ENCODE measurements around the gene CADPS2.
A peak's percentile ranks its signal among the peaks of the same experiment; 100 is the strongest.
"Not testable (repeated sequence)": the region's sequence is repeated elsewhere in the genome, so short reads cannot be mapped to it uniquely, and the experiment has no call there.

The CADPS2 gene

DNA sequence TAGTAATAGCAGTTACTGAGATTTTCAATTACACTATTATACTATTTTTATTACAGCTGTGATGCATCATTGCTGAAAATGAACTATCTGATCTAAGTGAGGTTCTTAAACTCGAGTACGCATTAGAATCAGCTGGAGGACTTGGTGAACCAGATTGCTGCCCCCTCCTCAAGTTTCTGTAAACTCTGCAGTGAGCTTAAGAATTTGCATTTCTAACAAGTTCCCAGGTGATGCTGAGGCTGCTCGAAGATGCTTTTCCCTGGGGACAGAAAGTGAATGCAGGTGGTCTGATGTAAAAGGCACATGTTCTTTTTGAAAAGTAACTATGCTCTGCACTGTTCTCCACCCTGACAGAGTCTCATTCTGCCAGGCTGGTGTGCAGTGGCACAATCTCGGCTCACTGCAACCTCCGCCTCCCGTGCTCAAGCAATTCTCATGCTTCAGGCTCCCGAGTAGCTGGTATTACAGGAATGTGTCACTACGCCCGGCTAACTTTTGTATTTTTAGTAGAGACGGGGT, 199.8 kb downstream of the CADPS2 start:
- Mint-ChIP-seq H3K36me3 (no peaks in the 10 kb centered on the region), H3K4me1 (no peaks in the 10 kb centered on the region)

DNA sequence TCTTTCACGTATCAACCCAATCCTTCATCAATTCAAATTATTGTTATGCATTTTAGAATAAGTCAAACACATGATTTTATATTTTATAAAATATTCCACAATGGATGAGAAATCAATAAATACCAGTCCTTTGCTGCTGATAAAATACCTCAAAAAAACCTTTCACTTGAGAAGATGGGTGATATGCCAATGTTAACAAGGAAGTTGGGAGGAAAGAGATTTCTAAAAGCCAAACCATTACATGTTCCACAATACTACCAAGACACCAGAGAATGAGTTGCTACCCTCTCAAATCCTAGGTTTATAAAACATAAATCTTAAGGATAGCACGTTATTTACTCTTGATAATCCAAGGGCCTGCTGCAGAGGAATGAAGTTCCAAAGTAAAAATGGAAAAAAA, 201.8 kb downstream of the CADPS2 start:
- ATAC-seq (no peak), DNase-seq (ENCODE audit: low spot score in 2 of 2) (no peak)
- Mint-ChIP-seq H3K4me3 (no peak overlapping the region), H3K9me3 (peaks cover 6% of the 10 kb centered on the region), H3K4me1 (no peaks in the 10 kb centered on the region), H3K27ac (no peak overlapping the region), H3K36me3 (no peaks in the 10 kb centered on the region)

More for the DNA sequence above, 199.8 kb downstream of the CADPS2 start:
- Mint-ChIP-seq H3K27ac (no peak overlapping the region), H3K9me3 (peaks cover 4% of the 10 kb centered on the region), H3K4me3 (no peak overlapping the region)
- no peak for ATAC-seq
- DNase-seq (ENCODE audit: low spot score in 2 of 2), result no peak

DNA sequence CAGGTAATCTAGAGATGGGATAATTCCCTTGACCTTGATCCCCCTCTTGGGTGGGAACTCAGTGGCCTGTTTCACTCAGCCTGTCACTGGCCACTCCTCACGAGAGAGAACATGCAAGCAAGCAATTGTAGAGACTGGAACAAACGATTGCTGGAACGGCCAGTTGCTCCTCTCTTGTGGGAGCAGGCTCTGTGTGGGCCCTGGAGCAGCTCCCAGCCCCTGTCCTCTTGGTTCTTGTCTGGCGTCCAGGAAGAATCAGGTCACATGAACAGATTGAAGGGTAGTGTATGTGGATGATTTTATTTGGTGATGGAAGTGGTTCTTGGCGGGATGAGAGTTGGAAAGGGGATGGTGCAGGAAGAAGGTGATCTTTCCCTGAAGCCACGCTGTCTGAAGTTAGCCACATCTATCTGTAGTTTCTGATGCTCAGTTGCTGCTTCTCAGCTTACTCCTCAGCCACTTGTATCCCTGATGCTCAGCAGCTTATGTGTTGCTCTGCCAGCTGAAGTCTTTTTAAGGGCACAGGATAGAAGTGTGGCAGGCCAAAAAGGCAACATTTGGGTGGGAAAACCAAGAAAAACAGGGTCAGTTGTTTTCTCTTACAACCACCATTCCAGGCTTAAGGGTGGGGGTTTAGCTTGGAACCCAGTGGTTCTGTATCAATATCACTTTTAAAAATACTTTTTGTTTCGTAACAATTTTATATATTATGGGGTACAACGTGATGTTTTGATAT, 203.3 kb downstream of the CADPS2 start:
- peaks cover 10% of the 10 kb centered on the region for H3K9me3 Mint-ChIP-seq
- H3K4me3 Mint-ChIP-seq, result no peak overlapping the region
- peak; percentile 34 for ATAC-seq
- H3K27ac Mint-ChIP-seq, result no peak overlapping the region
- DNase-seq (ENCODE audit: low spot score in 2 of 2), result no peak
- no peaks in the 10 kb centered on the region for H3K4me1 Mint-ChIP-seq
- H3K36me3 Mint-ChIP-seq, result no peaks in the 10 kb centered on the region

DNA sequence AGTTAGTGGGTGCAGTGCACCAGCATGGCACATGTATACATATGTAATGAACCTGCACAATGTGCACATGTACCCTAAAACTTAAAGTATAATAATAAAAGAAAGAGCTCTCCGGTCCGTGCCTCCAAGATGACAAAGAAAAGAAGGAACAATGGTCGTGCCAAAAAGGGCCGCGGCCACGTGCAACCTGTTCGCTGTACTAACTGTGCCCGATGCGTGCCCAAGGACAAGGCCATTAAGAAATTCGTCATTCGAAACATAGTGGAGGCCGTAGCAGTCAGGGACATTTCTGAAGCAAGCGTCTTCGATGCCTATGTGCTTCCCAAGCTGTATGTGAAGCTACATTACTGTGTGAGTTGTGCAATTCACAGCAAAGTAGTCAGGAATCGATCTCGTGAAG, 205.1 kb downstream of the CADPS2 start:
- not testable (repeated sequence) for H3K4me1 Mint-ChIP-seq; H3K27ac Mint-ChIP-seq; ATAC-seq; H3K4me3 Mint-ChIP-seq; H3K36me3 Mint-ChIP-seq; DNase-seq (ENCODE audit: low spot score in 2 of 2)
- H3K9me3 Mint-ChIP-seq, result peaks cover 13% of the 10 kb centered on the region

DNA sequence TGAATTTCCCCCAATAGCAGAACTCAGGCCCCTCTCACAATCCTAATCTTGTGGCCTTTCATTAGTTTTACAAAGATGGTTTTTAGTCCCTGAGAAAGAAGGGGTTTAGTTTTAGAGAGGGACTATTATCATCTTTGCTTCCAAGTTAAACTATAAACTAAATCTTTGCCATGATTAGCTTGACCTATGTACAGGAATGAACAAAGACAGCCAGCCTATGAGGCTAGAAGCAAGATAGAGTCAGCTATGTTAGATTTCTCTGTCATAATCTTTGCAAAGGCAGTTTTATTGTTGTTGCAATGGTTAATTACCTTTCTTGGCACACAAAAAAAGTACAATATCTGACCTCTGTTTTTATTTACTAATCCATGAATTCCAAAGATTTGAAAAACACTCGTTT, 206.4 kb downstream of the CADPS2 start:
- DNase-seq (ENCODE audit: low spot score in 2 of 2), result no peak
- Mint-ChIP-seq H3K27ac (no peak overlapping the region), H3K4me3 (no peak overlapping the region), H3K4me1 (no peaks in the 10 kb centered on the region), H3K9me3 (peaks cover 13% of the 10 kb centered on the region), H3K36me3 (no peaks in the 10 kb centered on the region)
- ATAC-seq, result no peak

DNA sequence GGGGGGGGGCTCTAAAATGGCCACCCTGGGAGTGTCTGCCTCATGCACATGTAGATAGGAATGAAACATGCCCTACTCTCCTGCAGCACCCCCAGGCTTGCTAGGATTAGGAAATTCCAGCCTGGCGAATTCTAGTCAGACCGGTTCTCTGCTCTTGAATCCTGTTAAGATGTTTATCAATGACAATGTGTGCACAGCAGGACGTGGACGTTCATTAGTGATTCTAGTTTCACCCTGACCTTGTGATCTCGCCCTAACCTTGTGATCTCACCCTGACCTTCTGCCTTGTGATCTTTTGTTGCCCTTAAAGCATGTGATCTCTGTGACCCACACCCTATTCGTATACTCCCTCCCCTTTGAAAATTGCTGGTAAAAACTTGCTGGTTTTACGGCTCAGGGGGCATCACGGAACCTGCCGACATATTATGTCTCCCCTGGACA, 207.0 kb downstream of the CADPS2 start:
- not testable (repeated sequence) for DNase-seq (ENCODE audit: low spot score in 2 of 2); H3K4me3 Mint-ChIP-seq; ATAC-seq; H3K27ac Mint-ChIP-seq; H3K36me3 Mint-ChIP-seq; H3K4me1 Mint-ChIP-seq
- peaks cover 13% of the 10 kb centered on the region for H3K9me3 Mint-ChIP-seq

DNA sequence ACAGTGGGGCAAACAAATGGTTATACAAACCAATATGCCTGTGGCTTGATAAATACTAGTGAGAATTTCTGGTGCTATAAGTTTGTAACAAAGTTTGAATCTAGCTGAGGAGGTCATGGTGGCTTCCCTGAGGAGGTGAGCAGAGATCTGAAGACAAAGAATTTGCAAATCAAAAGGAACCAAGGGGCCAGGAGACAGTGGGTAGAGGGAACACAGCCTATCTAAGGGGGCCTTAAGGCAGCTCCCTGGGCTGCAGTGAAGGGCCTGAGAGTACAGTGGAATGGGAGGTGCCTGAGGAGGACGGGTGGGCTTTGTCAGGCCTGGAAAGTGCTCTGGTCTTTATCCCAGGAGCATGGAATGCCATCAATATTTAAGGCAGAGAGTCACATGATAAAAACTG, 209.1 kb downstream of the CADPS2 start:
- Mint-ChIP-seq H3K4me3 (no peak overlapping the region), H3K9me3 (peaks cover 13% of the 10 kb centered on the region), H3K4me1 (no peaks in the 10 kb centered on the region), H3K36me3 (no peaks in the 10 kb centered on the region), H3K27ac (no peak overlapping the region)
- DNase-seq (ENCODE audit: low spot score in 2 of 2), result no peak
- ATAC-seq, result no peak

DNA sequence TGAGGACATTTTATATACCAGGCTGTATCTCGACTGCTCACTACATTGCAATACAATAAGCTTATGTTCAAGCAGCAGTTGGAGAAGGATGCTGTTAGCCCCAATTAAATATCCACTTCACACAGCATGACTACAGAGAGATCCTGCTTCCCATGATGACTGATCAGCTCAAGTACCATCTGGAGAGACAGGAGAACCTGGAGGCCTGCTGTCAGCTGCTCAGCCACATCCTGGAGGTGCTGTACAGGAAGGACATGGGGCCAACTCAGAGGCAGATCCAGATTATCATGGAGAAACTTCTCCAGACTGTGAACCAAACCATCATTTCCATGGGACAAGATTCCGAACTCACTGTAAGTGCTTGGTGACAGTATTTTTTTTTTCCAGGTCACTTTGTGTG, 209.8 kb downstream of the CADPS2 start:
- H3K36me3 Mint-ChIP-seq, result no peaks in the 10 kb centered on the region
- DNase-seq (ENCODE audit: low spot score in 2 of 2), result no peak
- H3K4me3 Mint-ChIP-seq, result no peak overlapping the region
- H3K4me1 Mint-ChIP-seq, result no peaks in the 10 kb centered on the region
- peaks cover 13% of the 10 kb centered on the region for H3K9me3 Mint-ChIP-seq
- ATAC-seq, result no peak
- no peak overlapping the region for H3K27ac Mint-ChIP-seq

DNA sequence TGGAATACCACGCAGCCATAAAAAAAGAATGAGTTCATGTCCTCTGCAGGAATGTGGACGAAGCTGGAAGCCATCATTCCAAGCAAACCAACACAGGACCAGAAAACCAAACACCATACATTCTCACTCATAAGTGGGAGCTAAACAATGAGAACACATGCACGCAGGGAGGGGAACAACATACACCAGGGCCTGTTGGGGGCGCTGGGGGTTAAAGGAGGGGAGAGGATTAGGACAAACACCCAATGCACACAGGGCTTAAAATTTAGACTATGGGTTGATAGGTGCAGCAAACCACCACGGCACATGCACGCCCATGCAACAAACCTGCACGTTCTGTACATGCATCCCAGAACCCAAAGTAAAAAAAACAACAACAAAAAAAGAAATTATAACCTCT, 210.6 kb downstream of the CADPS2 start:
- Mint-ChIP-seq H3K4me3 (no peak overlapping the region), H3K4me1 (no peaks in the 10 kb centered on the region), H3K9me3 (peaks cover 16% of the 10 kb centered on the region), H3K36me3 (no peaks in the 10 kb centered on the region), H3K27ac (no peak overlapping the region)
- ATAC-seq, result no peak
- no peak for DNase-seq (ENCODE audit: low spot score in 2 of 2)

DNA sequence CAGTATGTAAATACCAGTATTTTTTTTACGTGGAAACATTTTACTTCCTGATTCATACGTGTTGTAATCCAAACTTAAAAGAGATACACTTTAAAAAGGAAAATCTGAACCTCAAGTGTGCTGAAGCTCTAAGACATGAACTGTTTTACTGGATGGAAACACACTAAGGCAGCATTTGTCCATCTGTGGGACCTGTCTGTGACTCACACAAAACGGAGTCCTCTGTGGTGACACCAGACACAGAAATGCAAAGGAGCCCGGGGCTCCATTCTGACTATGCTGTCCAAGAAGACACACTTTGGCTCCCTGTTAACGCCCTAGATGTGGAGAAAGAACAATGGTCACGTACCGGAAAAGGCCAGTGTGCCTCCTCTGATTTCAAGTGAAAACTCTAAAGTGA, 211.2 kb downstream of the CADPS2 start:
- no peaks in the 10 kb centered on the region for H3K4me1 Mint-ChIP-seq
- DNase-seq (ENCODE audit: low spot score in 2 of 2) (no peak), ATAC-seq (no peak)
- no peak overlapping the region for H3K27ac Mint-ChIP-seq
- no peaks in the 10 kb centered on the region for H3K36me3 Mint-ChIP-seq
- no peak overlapping the region for H3K4me3 Mint-ChIP-seq
- peaks cover 16% of the 10 kb centered on the region for H3K9me3 Mint-ChIP-seq

DNA sequence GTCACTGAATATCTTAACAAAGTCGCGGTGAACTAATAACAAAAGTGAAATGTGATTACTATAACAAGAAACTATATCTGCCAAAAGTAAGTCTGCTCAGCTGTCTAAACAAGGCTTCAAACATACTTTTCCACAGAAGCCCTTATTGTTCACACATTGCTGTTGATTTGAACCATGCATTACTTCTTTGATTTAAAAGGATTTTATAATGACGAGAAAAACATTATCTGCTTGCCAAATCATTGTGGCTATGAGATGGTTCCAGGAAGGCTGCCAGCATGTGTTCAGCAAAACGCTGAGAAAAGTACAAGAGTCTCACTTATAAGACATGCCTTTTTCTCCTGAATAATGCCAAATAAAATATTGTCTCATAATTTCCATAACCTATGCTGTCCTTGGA, 211.8 kb downstream of the CADPS2 start:
- DNase-seq (ENCODE audit: low spot score in 2 of 2), result no peak
- Mint-ChIP-seq H3K4me1 (no peaks in the 10 kb centered on the region), H3K9me3 (peaks cover 14% of the 10 kb centered on the region), H3K27ac (no peak overlapping the region), H3K4me3 (no peak overlapping the region), H3K36me3 (no peaks in the 10 kb centered on the region)
- ATAC-seq, result no peak

DNA sequence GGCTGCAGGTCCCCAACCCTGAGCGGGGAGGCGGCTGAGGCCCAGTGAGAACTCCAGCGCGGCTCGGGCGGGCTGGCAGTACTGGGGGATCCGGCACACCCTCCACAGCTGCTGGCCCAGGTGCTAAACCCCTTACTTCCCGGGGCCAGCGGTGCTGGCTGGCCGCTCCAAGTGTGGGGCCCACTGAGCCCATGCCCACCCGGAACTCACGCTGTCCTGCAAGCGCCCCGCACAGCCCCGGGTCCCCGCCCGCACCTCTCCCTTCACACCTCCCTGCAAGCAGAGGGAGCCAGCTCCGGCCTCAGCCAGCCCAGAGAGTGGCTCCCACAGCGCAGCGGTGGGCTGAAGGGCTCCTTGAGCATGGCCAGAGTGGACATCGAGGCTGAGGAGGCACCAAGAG, 212.3 kb downstream of the CADPS2 start:
- ATAC-seq (no peak), DNase-seq (ENCODE audit: low spot score in 2 of 2) (no peak)
- Mint-ChIP-seq H3K9me3 (peaks cover 12% of the 10 kb centered on the region), H3K4me3 (no peak overlapping the region), H3K27ac (no peak overlapping the region), H3K36me3 (no peaks in the 10 kb centered on the region), H3K4me1 (no peaks in the 10 kb centered on the region)

DNA sequence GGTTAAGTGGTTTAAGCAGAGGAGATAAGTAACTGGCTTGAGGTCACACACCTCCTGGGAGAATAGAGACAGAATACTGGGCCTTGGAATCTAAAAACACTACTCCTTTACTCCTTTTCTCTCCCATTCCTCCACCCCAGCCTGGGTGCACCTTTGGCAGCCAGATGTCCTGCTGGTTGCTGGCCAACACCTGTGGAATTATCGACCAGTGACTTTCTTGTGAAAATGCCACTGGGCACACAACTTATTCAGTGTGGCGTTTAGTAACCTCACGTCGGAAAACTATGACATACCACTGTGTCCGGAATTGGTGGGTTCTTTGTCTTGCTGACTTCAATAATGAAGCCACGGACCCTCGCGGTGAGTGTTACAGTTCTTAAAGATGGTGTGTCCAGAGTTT, 213.7 kb downstream of the CADPS2 start:
- Mint-ChIP-seq H3K4me3 (no peak overlapping the region), H3K36me3 (no peaks in the 10 kb centered on the region), H3K9me3 (peaks cover 8% of the 10 kb centered on the region), H3K27ac (no peak overlapping the region), H3K4me1 (no peaks in the 10 kb centered on the region)
- DNase-seq (ENCODE audit: low spot score in 2 of 2) (no peak), ATAC-seq (no peak)

DNA sequence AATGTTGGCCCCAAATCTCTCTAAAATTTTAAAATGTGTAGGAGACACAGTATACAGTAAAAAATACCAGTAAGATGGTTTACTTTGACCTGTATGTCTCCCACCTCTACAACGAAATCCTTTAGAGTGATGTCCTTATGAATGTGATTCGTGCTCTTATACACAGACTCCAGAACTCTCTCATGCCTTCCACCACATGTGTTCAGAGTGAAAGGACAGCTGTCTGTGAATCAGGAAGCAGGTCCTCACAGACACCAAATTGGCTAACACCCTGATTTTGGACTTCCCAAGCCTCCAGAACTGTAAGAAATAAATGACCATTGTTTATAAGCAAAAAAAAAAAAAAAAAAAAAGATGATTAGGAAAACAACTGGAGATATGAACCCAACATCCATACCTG, 222.5 kb downstream of the CADPS2 start:
- no peak for ATAC-seq
- Mint-ChIP-seq H3K27ac (no peak overlapping the region), H3K4me3 (no peak overlapping the region), H3K36me3 (no peaks in the 10 kb centered on the region), H3K4me1 (no peaks in the 10 kb centered on the region), H3K9me3 (peaks cover 9% of the 10 kb centered on the region)
- DNase-seq (ENCODE audit: low spot score in 2 of 2), result no peak

DNA sequence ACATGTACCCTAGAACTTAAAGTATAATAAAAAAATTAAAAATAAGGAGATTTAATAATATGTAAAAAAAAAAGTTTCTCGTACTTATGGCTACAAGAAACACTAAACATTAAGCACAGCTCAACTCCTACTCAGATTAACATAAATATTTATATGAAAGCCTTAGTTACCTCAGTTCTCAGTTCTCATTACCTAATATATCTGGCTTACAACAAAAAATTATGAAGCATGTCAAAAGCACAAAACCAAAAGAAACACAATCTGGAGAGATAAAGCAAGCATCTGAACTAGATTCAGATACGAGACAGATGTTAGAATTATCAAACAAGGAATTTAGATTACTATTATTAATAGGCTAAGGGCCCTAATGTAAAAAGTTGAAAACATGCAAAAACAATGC, 227.4 kb downstream of the CADPS2 start:
- no peaks in the 10 kb centered on the region for H3K4me1 Mint-ChIP-seq
- no peak for ATAC-seq

DNA sequence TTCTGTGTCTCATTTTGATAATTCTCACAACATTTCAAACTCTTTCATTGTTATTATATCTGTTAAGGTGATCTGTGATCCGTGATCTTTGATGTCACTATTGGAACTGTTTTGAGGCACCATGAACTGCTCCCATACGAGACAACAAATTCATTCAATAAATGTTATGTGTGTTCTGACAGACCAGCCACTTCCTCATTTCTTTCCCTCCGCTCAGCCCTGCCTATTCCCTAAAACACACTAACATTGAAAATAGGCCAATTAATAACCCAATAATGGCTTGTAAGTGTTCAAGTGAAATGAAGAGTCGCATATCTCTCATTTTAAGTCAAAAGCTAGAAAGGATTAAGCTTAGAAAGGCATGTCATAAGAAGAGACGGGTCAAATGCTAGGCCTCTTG, 232.6 kb downstream of the CADPS2 start:
- peaks cover 6% of the 10 kb centered on the region for H3K9me3 Mint-ChIP-seq
- DNase-seq (ENCODE audit: low spot score in 2 of 2), result no peak
- no peaks in the 10 kb centered on the region for H3K36me3 Mint-ChIP-seq
- no peak overlapping the region for H3K27ac Mint-ChIP-seq
- ATAC-seq, result no peak
- no peaks in the 10 kb centered on the region for H3K4me1 Mint-ChIP-seq
- no peak overlapping the region for H3K4me3 Mint-ChIP-seq

More for the DNA sequence above, 227.4 kb downstream of the CADPS2 start:
- Mint-ChIP-seq H3K27ac (no peak overlapping the region), H3K36me3 (no peaks in the 10 kb centered on the region), H3K4me3 (no peak overlapping the region), H3K9me3 (peaks cover 6% of the 10 kb centered on the region)
- DNase-seq (ENCODE audit: low spot score in 2 of 2), result no peak
